MCF 10A (cell line): ENCODE measurements around the gene TERB1. TPM values are rescaled to one million over a fixed set of nuclear protein-coding genes. Genes with fewer than 3 reads are reported as not detected.

Experiments
- BruUV-seq: library from RNA; stranded (reverse); fragments of 400-500 nt; replicated peaks from 2 replicates; lab custom pipeline; 2021; lab: Mats Ljungman, UMichigan
- CTCF ChIA-PET: fragments of 300-600 bp; sonication (Branson Sonifier 250); formaldehyde crosslinking; extraction: SDS; loops from one replicate; lab custom pipeline; 2021; ENCODE audit warnings: antibody characterized with exemption, inconsistent platforms; lab: Yijun Ruan, JAX
- POLR2A ChIA-PET: fragments of 300-600, 350-650 bp; sonication (Branson Sonifier 250); formaldehyde crosslinking; extraction: SDS; loops from one replicate; lab custom pipeline; 2020; ENCODE audit warnings: antibody characterized with exemption, inconsistent platforms; lab: Yijun Ruan, JAX
- DNase-seq: peaks from one replicate; pipeline ENCODE4 v3.0.0-alpha.2; 2018; ENCODE audit not compliant: unreplicated experiment
- H3K27ac Mint-ChIP-seq: one replicate; pipeline ENCODE4 v1.8.0; 2022; ENCODE audit warnings: mild to moderate bottlenecking, low read depth, mixed read lengths; ENCODE audit not compliant: unreplicated experiment
- H3K27me3 Mint-ChIP-seq: one replicate; pipeline ENCODE4 v1.8.0; 2022; ENCODE audit warnings: mixed read lengths; ENCODE audit not compliant: insufficient read depth, unreplicated experiment
- H3K36me3 Mint-ChIP-seq: one replicate; pipeline ENCODE4 v1.8.0; 2022; ENCODE audit warnings: mild to moderate bottlenecking, moderate library complexity, mixed read lengths; ENCODE audit not compliant: insufficient read depth, unreplicated experiment
- H3K4me1 Mint-ChIP-seq: one replicate; pipeline ENCODE4 v1.8.0; 2022; ENCODE audit warnings: mixed read lengths; ENCODE audit not compliant: insufficient read depth, unreplicated experiment
- H3K4me3 Mint-ChIP-seq: one replicate; pipeline ENCODE4 v1.8.0; 2022; ENCODE audit warnings: mild to moderate bottlenecking, moderate library complexity, mixed read lengths; ENCODE audit not compliant: unreplicated experiment
- H3K9me3 Mint-ChIP-seq: one replicate; pipeline ENCODE4 v1.8.0; 2022; ENCODE audit warnings: mixed read lengths; ENCODE audit not compliant: unreplicated experiment
- intact Hi-C: fragments of 100-400 bp; cut with micrococcal nuclease; formaldehyde crosslinking; loops from 2 replicates; pipeline ENCODE4 v1.14.1; 2022
- total RNA-seq: library from RNA; stranded (reverse); gene quantifications from 2 replicates; pipeline ENCODE4 v1.2.3, GENCODE V29; 2022
- TF ChIP-seq, protein P1 (sequence below): fragments of 200-600 bp; IDR thresholded peaks from one replicate; pipeline ENCODE4 v1.8.0; 2022; ENCODE audit warnings: antibody characterized with exemption, mild to moderate bottlenecking; ENCODE audit not compliant: unreplicated experiment

TERB1 gene
- total RNA-seq, 1 experiment from 2014 or later, result 0.26 TPM

DNA sequence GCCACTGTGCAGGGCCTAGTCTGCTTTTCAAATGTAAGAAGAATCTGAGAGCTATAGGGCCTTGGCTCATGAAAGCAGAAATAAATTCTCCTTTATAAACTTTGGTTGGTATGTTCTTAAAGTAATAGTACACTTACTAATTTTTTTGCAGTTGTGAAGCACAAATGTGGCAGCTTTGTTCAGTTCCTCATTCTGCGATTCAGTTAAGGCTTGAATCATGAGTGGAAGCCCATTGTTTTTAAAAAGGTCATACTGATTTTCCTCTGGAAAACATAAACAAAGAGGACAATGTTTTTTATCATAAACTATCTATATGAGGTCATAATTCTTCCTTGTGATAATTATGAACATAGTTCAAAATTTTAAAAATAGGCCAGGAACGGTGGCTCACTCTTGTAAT, 26.4 kb downstream of the TERB1 start:
- POLR2A ChIA-PET, result no interaction called here
- no peaks in the 10 kb centered on the region for H3K4me1 Mint-ChIP-seq
- no peaks in the 10 kb centered on the region for H3K27me3 Mint-ChIP-seq
- CTCF ChIA-PET, result interaction anchor here (0.5 kb wide), 1 partner anchor 36 kb away, joined by 3 read pairs; no protein-coding TSS in a partner anchor
- no peak overlapping the region for H3K27ac Mint-ChIP-seq
- no peak for DNase-seq
- H3K36me3 Mint-ChIP-seq, result peaks cover 8% of the 10 kb centered on the region
- H3K9me3 Mint-ChIP-seq, result no peaks in the 10 kb centered on the region
- no peak overlapping the region for H3K4me3 Mint-ChIP-seq
- intact Hi-C loops, result no loop called here
- TF ChIP-seq, protein P1, sequence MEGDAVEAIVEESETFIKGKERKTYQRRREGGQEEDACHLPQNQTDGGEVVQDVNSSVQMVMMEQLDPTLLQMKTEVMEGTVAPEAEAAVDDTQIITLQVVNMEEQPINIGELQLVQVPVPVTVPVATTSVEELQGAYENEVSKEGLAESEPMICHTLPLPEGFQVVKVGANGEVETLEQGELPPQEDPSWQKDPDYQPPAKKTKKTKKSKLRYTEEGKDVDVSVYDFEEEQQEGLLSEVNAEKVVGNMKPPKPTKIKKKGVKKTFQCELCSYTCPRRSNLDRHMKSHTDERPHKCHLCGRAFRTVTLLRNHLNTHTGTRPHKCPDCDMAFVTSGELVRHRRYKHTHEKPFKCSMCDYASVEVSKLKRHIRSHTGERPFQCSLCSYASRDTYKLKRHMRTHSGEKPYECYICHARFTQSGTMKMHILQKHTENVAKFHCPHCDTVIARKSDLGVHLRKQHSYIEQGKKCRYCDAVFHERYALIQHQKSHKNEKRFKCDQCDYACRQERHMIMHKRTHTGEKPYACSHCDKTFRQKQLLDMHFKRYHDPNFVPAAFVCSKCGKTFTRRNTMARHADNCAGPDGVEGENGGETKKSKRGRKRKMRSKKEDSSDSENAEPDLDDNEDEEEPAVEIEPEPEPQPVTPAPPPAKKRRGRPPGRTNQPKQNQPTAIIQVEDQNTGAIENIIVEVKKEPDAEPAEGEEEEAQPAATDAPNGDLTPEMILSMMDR, result no peak
- BruUV-seq, result no TSS peak

DNA sequence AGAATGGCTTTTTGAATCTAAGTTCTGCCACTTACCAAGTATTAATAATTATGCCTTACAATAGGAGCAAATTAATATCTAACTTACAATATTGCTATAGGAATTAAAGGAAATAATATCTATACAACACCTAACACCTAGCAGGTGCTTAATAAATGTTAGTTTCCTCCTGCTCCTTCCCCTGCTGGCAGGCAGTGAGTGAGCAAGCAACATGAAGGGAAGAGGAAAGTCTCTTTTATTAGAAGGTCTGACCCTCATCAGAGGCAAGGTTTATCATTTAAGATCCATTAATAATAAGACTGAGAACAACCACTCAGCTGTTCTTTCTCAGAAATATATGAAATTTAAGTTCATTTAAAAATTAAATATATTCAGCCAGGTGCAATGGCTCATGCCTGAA, 43.3 kb downstream of the TERB1 start:
- Mint-ChIP-seq H3K4me3 (no peak overlapping the region), H3K36me3 (peaks cover 5% of the 10 kb centered on the region), H3K4me1 (no peaks in the 10 kb centered on the region), H3K9me3 (no peaks in the 10 kb centered on the region), H3K27me3 (no peaks in the 10 kb centered on the region), H3K27ac (no peak overlapping the region)
- BruUV-seq, result no TSS peak
- CTCF ChIA-PET, result no interaction called here
- no peak for DNase-seq
- TF ChIP-seq, protein P1, result no peak
- POLR2A ChIA-PET, result no interaction called here
- intact Hi-C loops, result loop anchor here (10.0 kb wide), 1 partner anchor 153 kb away; the partner anchor contains the start of gene CMTM3

DNA sequence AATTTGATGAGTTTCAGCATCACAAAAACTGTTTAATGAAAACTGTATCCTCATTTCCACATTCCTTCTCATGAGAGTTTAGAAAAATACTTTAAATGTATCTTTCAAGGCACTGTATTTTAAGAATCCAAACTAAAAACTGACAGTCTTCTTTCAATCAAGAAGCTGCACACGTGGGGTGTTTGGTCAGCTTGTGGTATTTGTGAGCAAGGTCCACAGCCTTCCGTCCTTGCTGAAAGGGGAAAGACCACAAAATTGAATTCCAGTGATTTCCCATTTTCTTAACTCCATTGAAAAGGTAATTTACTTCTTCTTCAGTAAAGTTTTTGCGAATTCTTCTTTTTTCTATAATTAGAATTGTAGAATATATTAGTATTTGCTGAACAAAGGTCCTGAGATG, 46.6 kb downstream of the TERB1 start:
- Mint-ChIP-seq H3K9me3 (no peaks in the 10 kb centered on the region), H3K4me1 (peaks cover 17% of the 10 kb centered on the region), H3K36me3 (peaks cover 6% of the 10 kb centered on the region), H3K27me3 (no peaks in the 10 kb centered on the region), H3K27ac (no peak overlapping the region), H3K4me3 (no peak overlapping the region)
- TF ChIP-seq, protein P1, result no peak
- no TSS peak for BruUV-seq
- CTCF ChIA-PET, result interaction anchor here (0.6 to 1.0 kb wide), 3 partner anchors 27 to 276 kb away, joined by 3 to 4 read pairs (median 3); partner anchors contain the start of gene CMTM1
- DNase-seq, result no peak
- POLR2A ChIA-PET, result interaction anchor here (0.7 to 1.2 kb wide), 3 partner anchors 22 to 76 kb away, joined by 3 to 4 read pairs (median 3); partner anchors contain the start of gene NAE1
- intact Hi-C loops, result loop anchor here (10.0 kb wide), 1 partner anchor 150 kb away; the partner anchor contains the start of gene CMTM3

DNA sequence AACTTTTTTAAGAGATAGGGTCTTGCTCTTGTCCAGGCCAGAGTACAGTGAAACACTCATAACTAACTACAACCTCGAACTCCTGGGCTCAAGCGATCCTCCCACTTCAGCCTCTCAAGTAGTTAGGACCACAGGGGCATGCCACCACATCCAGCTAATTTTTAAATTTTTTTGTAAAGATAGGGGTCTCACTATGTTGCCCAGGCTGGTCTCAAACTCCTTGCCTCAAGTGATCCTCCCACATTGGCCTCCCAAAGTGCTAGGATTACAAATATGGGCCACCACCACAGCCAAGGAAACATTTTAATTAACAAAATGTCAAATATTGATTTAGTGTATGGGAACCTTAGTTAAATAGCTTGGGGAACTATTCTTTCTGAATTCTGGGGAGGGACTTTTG, 47.2 kb downstream of the TERB1 start:
- DNase-seq, result no peak
- BruUV-seq, result no TSS peak
- POLR2A ChIA-PET, result interaction anchor here (1.1 to 1.2 kb wide), 2 partner anchors 23 to 57 kb away, joined by 3 to 4 read pairs; no protein-coding TSS in a partner anchor
- Mint-ChIP-seq H3K36me3 (peaks cover 8% of the 10 kb centered on the region), H3K4me3 (no peak overlapping the region), H3K9me3 (no peaks in the 10 kb centered on the region), H3K27ac (no peak overlapping the region), H3K4me1 (peaks cover 23% of the 10 kb centered on the region), H3K27me3 (no peaks in the 10 kb centered on the region)
- intact Hi-C loops, result loop anchor here (10.0 kb wide), 1 partner anchor 149 kb away; the partner anchor contains the start of gene CMTM3
- TF ChIP-seq, protein P1, result no peak
- CTCF ChIA-PET, result interaction anchor here (0.6 to 1.3 kb wide), 7 partner anchors 16 to 277 kb away, joined by 3 to 4 read pairs (median 3); partner anchors contain the start of gene CMTM1
